ENCODE data around the gene WDR12.
"Not testable (repeated sequence)": the region's sequence is repeated elsewhere in the genome, so short reads cannot be mapped to it uniquely, and the experiment has no call there.

WDR12 gene

DNA sequence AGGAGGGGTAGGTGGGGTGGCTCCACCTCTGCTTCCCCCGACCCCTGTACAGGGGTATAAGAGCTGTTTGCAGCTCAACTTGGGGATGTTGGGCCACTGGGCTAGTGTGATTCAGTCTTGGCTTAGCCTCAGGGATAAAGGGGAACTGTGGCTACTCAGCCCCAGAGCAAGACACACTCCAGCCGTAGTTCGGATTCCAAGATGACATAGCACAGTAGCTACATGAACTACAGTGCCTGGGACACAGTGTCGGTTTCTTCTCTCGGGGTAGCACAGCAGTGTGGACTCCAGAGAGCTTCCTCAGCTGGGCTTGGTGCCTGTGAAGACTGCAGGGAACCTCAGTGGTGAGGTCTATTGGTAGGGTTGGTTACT, 21.7 kb upstream of the WDR12 start:
- H2BK120ac ChIP-seq (ENCODE audit: low read depth, low read length): no peak overlapping the region
- H3K4me1 ChIP-seq (ENCODE audit: control insufficient read depth, low read depth, low read length): no peaks in the 10 kb centered on the region
- H3K4me2 ChIP-seq (ENCODE audit: low read length): no peak overlapping the region
- H3K56ac ChIP-seq (ENCODE audit: low read length): no peak overlapping the region
- DNase-seq: no peak
- H3K36me3 ChIP-seq (ENCODE audit: control insufficient read depth, insufficient read depth, low read length): no peaks in the 10 kb centered on the region
- no peak overlapping the region for H3K23ac ChIP-seq (ENCODE audit: low read length)
- H3K27ac ChIP-seq (ENCODE audit: low read depth, low read length): no peak overlapping the region
- H3K4me3 ChIP-seq (ENCODE audit: low read length): no peak overlapping the region
- H3K79me2 ChIP-seq (ENCODE audit: control insufficient read depth, insufficient read depth, low read length): no peaks in the 10 kb centered on the region
- no peak overlapping the region for H2AK5ac ChIP-seq (ENCODE audit: low read length)
- H3K18ac ChIP-seq (ENCODE audit: low read length): no peak overlapping the region
- no peak overlapping the region for H4K5ac ChIP-seq (ENCODE audit: low read length)
- WGBS (ENCODE audit: extremely low coverage, insufficient coverage, low lambda C conversion rate): no CpG with 5 or more reads among the region's 5 CpGs
- H3K4ac ChIP-seq (ENCODE audit: low read depth, low read length): no peak overlapping the region
- H3K79me1 ChIP-seq (ENCODE audit: low read length): no peaks in the 10 kb centered on the region
- no peak overlapping the region for H2BK5ac ChIP-seq (ENCODE audit: low read length)
- no peak overlapping the region for H3K9ac ChIP-seq (ENCODE audit: low read length)
- no peak overlapping the region for H4K8ac ChIP-seq (ENCODE audit: low read depth, low read length)
- no peaks in the 10 kb centered on the region for H3K27me3 ChIP-seq (ENCODE audit: insufficient read depth, low read length, poor library complexity)
- no peak overlapping the region for H2BK15ac ChIP-seq (replicated peaks; ENCODE audit: low read depth)

DNA sequence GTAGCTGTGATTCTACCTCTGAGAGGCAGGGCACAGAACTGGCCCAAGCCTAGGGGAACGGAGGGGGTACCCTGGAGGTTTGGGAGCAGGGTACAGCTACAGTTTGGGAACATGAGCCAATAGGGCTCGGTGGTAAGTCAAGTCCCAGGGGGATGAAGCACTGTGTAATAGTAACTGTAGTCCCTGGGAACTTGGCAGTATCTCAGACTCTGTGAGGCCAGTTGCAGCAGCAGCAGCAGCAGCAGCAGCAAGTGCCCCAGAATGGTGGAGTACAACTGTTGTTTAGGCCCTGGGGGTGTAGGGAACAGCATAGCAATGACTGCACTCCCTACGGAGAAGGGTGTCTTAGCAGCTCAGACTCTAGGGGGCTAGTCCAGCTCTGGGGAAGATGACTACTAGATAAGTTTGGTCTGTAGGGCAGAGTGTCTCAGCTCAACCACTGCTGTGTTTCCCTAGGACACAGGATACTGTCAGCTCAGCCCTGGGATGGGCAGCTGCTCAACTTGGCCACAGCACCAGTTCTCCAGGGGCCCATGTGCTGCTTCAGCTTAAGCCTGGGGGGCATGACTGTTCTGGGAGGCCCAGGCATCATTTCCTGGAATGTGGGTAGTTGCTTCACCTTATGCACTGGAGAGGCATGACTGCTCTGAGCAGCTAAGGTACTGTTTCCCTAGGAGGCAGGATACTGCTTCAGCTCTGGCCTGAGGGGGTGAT, 21.1 kb upstream of the WDR12 start:
- Histone ChIP-seq H3K79me2 (ENCODE audit: control insufficient read depth, insufficient read depth, low read length) (no peaks in the 10 kb centered on the region), H3K4me2 (ENCODE audit: low read length) (no peak overlapping the region), H3K4ac (ENCODE audit: low read depth, low read length) (no peak overlapping the region), H4K5ac (ENCODE audit: low read length) (no peak overlapping the region), H3K27ac (ENCODE audit: low read depth, low read length) (no peak overlapping the region), H3K4me3 (ENCODE audit: low read length) (no peak overlapping the region), H3K4me1 (ENCODE audit: control insufficient read depth, low read depth, low read length) (no peaks in the 10 kb centered on the region), H2BK15ac (replicated peaks; ENCODE audit: low read depth) (no peak overlapping the region), H3K79me1 (ENCODE audit: low read length) (no peaks in the 10 kb centered on the region), H4K8ac (ENCODE audit: low read depth, low read length) (no peak overlapping the region), H3K23ac (ENCODE audit: low read length) (no peak overlapping the region), H3K36me3 (ENCODE audit: control insufficient read depth, insufficient read depth, low read length) (no peaks in the 10 kb centered on the region), H2BK120ac (ENCODE audit: low read depth, low read length) (no peak overlapping the region), H2BK5ac (ENCODE audit: low read length) (no peak overlapping the region), H3K56ac (ENCODE audit: low read length) (no peak overlapping the region), H2AK5ac (ENCODE audit: low read length) (no peak overlapping the region), H3K9ac (ENCODE audit: low read length) (no peak overlapping the region), H3K27me3 (ENCODE audit: insufficient read depth, low read length, poor library complexity) (no peaks in the 10 kb centered on the region), H3K18ac (ENCODE audit: low read length) (no peak overlapping the region)
- no CpG with 5 or more reads among the region's 3 CpGs for WGBS (ENCODE audit: extremely low coverage, insufficient coverage, low lambda C conversion rate)
- peak; percentile 59 for DNase-seq

DNA sequence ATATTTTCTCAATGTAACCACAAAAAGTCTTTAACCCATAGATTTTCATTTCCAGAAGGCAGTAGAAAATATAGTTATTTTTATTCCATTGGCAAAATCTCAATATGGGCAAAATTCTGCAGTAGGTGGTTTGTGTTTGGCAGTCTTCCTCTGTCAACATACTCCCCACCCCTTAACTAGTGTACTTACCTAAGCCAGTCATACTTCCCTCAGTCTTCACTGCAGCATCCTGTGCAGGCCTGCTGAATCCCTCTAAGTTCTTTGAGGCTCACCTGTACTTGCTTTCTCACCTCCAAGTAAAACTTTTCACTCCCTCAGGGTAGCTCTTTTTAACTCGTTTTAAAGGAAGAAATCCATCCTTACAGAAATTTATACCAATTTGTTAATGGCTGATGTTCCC, 7.4 kb upstream of the WDR12 start:
- Histone ChIP-seq H3K4me1 (ENCODE audit: control insufficient read depth, low read depth, low read length) (no peaks in the 10 kb centered on the region), H3K79me1 (ENCODE audit: low read length) (no peaks in the 10 kb centered on the region), H3K56ac (ENCODE audit: low read length) (no peak overlapping the region), H2BK120ac (ENCODE audit: low read depth, low read length) (no peak overlapping the region), H2BK15ac (replicated peaks; ENCODE audit: low read depth) (no peak overlapping the region), H4K5ac (ENCODE audit: low read length) (no peak overlapping the region), H3K4me2 (ENCODE audit: low read length) (no peak overlapping the region), H3K23ac (ENCODE audit: low read length) (no peak overlapping the region), H3K4me3 (ENCODE audit: low read length) (no peak overlapping the region), H2BK5ac (ENCODE audit: low read length) (no peak overlapping the region), H3K27ac (ENCODE audit: low read depth, low read length) (no peak overlapping the region), H2AK5ac (ENCODE audit: low read length) (no peak overlapping the region), H4K8ac (ENCODE audit: low read depth, low read length) (no peak overlapping the region), H3K4ac (ENCODE audit: low read depth, low read length) (no peak overlapping the region), H3K18ac (ENCODE audit: low read length) (no peak overlapping the region), H3K79me2 (ENCODE audit: control insufficient read depth, insufficient read depth, low read length) (no peaks in the 10 kb centered on the region), H3K36me3 (ENCODE audit: control insufficient read depth, insufficient read depth, low read length) (no peaks in the 10 kb centered on the region), H3K27me3 (ENCODE audit: insufficient read depth, low read length, poor library complexity) (no peaks in the 10 kb centered on the region), H3K9ac (ENCODE audit: low read length) (no peak overlapping the region)
- no peak for DNase-seq
- WGBS (ENCODE audit: extremely low coverage, insufficient coverage, low lambda C conversion rate): no CpG with 5 or more reads among the region's 1 CpG

- H4K8ac ChIP-seq (ENCODE audit: low read depth, low read length); H2AK5ac ChIP-seq (ENCODE audit: low read length); H3K23ac ChIP-seq (ENCODE audit: low read length); H4K5ac ChIP-seq (ENCODE audit: low read length); H2BK5ac ChIP-seq (ENCODE audit: low read length); H2BK15ac ChIP-seq (replicated peaks; ENCODE audit: low read depth); H3K36me3 ChIP-seq (ENCODE audit: control insufficient read depth, insufficient read depth, low read length); H3K4ac ChIP-seq (ENCODE audit: low read depth, low read length); H3K4me1 ChIP-seq (ENCODE audit: control insufficient read depth, low read depth, low read length); H2BK120ac ChIP-seq (ENCODE audit: low read depth, low read length); H3K18ac ChIP-seq (ENCODE audit: low read length); DNase-seq; H3K79me1 ChIP-seq (ENCODE audit: low read length); H3K27ac ChIP-seq (ENCODE audit: low read depth, low read length); H3K27me3 ChIP-seq (ENCODE audit: insufficient read depth, low read length, poor library complexity): not testable (repeated sequence)
- Histone ChIP-seq H3K9ac (ENCODE audit: low read length) (peak overlapping the region; percentile 77), H3K56ac (ENCODE audit: low read length) (peak overlapping the region; percentile 49), H3K4me3 (ENCODE audit: low read length) (peak overlapping the region; percentile 28), H3K4me2 (ENCODE audit: low read length) (peak overlapping the region; percentile 46), H3K79me2 (ENCODE audit: control insufficient read depth, insufficient read depth, low read length) (peaks cover 33% of the 10 kb centered on the region)
- WGBS (ENCODE audit: extremely low coverage, insufficient coverage, low lambda C conversion rate): no CpG with 5 or more reads among the region's 49 CpGs
Observed at GRCh38 chr2:202912342-202913201, 1.1 kb upstream of the WDR12 start.

DNA sequence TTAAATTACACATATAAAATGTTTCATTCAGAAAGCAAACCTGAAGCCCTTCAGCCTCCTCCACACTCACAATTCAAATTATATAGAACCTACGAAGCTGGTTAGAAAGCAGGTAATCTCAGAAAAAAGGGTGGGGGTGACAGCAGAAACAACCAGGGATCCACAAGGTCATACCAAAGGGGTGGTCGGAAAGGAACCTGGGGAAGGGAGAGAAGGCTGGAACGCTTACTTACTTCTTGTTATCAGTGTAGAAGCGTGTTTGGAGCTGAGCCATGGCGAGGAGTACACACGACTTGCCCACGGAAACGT, 316 bp downstream of the WDR12 start:
- no peak overlapping the region for H3K23ac ChIP-seq (ENCODE audit: low read length)
- H3K79me2 ChIP-seq (ENCODE audit: control insufficient read depth, insufficient read depth, low read length): peaks cover 36% of the 10 kb centered on the region
- H3K4me2 ChIP-seq (ENCODE audit: low read length): peak overlapping the region; percentile 8
- no peak overlapping the region for H2AK5ac ChIP-seq (ENCODE audit: low read length)
- H3K9ac ChIP-seq (ENCODE audit: low read length): peak overlapping the region; percentile 77
- H2BK15ac ChIP-seq (replicated peaks; ENCODE audit: low read depth): no peak overlapping the region
- no peak for DNase-seq
- peak overlapping the region; percentile 17 for H3K4ac ChIP-seq (ENCODE audit: low read depth, low read length)
- H4K5ac ChIP-seq (ENCODE audit: low read length): no peak overlapping the region
- no CpG with 5 or more reads among the region's 8 CpGs for WGBS (ENCODE audit: extremely low coverage, insufficient coverage, low lambda C conversion rate)
- H3K79me1 ChIP-seq (ENCODE audit: low read length): no peaks in the 10 kb centered on the region
- no peaks in the 10 kb centered on the region for H3K4me1 ChIP-seq (ENCODE audit: control insufficient read depth, low read depth, low read length)
- H2BK5ac ChIP-seq (ENCODE audit: low read length): no peak overlapping the region
- H3K56ac ChIP-seq (ENCODE audit: low read length): peak overlapping the region; percentile 84
- H3K36me3 ChIP-seq (ENCODE audit: control insufficient read depth, insufficient read depth, low read length): no peaks in the 10 kb centered on the region
- H3K18ac ChIP-seq (ENCODE audit: low read length): no peak overlapping the region
- H4K8ac ChIP-seq (ENCODE audit: low read depth, low read length): no peak overlapping the region
- no peaks in the 10 kb centered on the region for H3K27me3 ChIP-seq (ENCODE audit: insufficient read depth, low read length, poor library complexity)
- peak overlapping the region; percentile 59 for H3K4me3 ChIP-seq (ENCODE audit: low read length)
- no peak overlapping the region for H2BK120ac ChIP-seq (ENCODE audit: low read depth, low read length)
- H3K27ac ChIP-seq (ENCODE audit: low read depth, low read length): no peak overlapping the region
